GM12872 (cell line): ENCODE results near the gene MSTN.

Experiments
- TF ChIP-seq, protein P1 (sequence below): IDR thresholded peaks from 3 replicates; pipeline ENCODE4 v1.5.1; 2011; ENCODE audit warnings: low read depth, mild to moderate bottlenecking, low read length, moderate library complexity; ENCODE audit not compliant: insufficient read depth

Gene MSTN

DNA sequence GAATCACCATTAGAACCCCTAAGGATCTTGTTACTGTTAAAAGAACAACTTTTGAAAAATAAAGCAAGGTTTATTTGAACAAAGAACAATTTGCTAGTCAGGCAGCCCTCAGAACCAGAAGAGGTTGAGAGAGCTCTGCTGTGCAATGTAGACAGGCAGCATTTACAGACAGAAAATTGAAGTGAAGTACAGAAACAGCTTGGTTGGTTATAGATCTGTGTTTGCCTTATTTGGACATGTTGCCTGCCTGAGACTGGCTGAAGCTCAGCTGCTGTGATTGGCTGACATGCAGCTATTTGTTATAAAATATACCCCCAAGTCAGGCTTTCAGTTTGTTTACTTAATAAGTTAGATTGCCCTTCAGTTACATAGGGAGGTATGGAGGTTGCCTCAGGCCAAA lies 12.5 kb downstream of the MSTN start:
- TF ChIP-seq, protein P1, sequence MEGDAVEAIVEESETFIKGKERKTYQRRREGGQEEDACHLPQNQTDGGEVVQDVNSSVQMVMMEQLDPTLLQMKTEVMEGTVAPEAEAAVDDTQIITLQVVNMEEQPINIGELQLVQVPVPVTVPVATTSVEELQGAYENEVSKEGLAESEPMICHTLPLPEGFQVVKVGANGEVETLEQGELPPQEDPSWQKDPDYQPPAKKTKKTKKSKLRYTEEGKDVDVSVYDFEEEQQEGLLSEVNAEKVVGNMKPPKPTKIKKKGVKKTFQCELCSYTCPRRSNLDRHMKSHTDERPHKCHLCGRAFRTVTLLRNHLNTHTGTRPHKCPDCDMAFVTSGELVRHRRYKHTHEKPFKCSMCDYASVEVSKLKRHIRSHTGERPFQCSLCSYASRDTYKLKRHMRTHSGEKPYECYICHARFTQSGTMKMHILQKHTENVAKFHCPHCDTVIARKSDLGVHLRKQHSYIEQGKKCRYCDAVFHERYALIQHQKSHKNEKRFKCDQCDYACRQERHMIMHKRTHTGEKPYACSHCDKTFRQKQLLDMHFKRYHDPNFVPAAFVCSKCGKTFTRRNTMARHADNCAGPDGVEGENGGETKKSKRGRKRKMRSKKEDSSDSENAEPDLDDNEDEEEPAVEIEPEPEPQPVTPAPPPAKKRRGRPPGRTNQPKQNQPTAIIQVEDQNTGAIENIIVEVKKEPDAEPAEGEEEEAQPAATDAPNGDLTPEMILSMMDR, result no peak

- TF ChIP-seq, protein P1, result no peak
Observed at GRCh38 chr2:190044866-190045265, 17.7 kb downstream of the MSTN start.

DNA sequence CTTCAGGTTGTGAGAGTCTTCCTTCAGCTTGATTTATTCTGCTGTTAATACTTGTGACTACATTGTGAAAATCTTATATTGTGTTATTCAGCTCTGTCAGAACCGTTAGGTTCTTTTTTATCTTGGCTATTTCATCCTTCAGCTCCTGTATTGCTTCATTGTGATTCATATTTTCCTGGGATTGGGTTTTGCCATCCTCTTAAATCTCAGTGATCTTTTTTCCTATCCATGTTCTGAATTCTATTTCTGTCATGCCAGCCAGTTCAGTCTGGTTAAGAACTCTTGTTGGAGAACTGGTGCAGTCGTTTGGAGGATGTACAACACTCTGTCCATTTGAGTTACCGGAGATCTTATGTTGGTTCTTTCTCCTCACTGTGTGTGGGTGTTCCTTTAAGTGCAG lies 19.1 kb downstream of the MSTN start:
- TF ChIP-seq, protein P1, result no peak

DNA sequence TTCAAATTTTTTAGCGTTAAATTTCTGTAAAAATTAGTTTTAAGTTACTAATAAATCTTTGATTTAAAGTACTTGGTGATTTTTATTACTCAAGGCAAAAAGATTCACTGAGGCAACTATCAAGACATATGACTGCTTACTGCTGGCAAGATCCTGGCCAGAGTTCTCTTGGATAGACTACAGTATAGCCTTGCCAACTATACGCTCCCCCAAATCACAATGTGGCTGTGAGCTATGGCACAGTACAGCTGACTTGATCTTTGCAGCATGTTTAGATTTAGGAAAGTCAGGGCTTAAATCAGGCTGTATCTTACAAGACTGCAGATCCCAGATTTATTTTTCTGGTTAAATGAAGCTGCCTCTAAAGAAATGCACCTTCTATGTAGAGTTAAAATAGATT lies 26.5 kb downstream of the MSTN start:
- TF ChIP-seq, protein P1, result no peak

DNA sequence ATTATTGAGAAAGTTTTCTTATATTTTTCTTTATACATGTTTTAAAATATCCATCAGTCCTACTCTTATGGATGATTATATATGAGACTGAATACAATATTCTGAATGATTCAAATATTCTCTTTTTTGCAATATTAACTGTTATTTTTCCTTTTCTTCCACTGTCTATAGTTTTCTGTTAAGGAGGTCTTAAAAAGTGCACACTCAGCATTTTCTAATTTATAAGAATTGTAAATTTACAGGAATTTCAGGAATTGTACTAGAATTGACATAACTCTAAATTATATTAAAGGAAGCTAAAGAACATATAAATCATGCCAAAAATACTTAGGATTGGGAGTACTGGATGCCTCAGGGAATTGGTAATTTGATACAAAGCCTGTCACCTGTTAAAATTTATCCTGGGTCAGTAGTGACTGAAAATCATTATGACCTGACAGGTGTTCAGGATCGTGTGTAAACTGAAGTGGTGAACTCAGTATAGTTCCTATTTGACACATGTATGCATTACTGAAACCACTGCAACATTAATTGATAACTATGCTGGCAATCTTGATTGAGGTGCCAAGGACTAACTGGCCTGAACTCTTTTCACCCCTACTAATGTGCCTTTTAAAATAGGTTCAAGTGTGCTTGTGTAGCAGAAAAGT lies 30.4 kb downstream of the MSTN start:
- TF ChIP-seq, protein P1, result no peak

DNA sequence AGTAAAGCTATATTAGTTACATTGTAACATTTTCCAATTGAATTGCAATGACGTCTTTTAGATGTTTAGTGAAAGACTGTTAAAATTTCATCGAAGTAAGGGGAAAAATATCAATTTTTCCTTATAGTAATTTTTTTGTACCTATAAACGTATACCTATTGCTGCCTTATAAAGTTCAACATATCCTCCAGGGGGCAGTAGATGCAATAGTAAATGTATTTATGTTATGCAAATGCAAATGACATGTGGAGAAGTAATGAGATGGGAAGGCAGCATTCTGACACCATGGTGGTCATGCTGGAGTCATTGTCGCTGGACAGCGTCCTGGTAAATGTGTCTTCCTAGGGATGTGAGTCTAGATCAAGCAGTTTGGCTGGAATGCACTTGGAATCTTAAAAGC lies 38.7 kb downstream of the MSTN start:
- TF ChIP-seq, protein P1, result peak; percentile 37; the same call in 2 of the 3 replicates

DNA sequence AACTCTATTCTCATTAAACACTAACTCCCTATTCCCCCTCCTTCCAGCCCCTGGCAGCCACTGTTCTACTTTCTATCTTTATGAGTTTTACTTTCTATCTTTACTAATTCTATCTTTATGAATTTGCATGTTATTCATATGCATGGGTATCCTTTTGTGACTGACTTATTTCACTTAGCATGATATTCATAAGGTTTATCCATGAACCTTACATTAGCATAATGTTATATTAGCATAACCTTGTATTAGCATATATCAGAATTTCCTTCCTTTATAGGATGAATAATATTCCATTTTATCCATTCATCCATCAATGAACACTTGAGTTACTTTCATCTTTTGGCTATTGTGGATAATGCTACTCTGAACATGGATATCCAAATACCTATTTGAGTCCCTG lies 41.8 kb downstream of the MSTN start:
- TF ChIP-seq, protein P1, result no peak

DNA sequence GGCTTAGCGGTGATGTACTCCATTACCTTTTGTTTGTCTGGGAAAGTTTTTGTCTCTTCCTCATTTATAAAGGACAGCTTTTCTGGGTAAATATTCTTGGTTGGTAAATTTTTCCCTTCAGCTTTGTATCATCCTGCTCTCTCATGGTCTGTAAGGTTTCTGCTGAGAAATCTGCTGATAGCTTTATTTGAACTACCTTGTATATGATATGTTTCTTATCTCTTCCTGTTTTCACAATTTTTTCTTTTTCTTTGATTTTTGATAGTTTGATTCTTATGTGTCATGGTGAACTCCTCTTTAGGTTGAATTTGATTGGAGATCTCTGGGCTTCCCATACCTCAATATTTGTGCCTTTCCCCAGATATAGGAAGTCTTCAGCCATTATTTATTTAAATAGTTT lies 44.7 kb downstream of the MSTN start:
- TF ChIP-seq, protein P1, result no peak
